ENCODE results near the gene IL10RB. TPM values are rescaled to one million over a fixed set of nuclear protein-coding genes. Genes with fewer than 3 reads are reported as not detected.

The IL10RB gene
- polyA plus RNA-seq, 1 donor: 28.7 TPM

DNA sequence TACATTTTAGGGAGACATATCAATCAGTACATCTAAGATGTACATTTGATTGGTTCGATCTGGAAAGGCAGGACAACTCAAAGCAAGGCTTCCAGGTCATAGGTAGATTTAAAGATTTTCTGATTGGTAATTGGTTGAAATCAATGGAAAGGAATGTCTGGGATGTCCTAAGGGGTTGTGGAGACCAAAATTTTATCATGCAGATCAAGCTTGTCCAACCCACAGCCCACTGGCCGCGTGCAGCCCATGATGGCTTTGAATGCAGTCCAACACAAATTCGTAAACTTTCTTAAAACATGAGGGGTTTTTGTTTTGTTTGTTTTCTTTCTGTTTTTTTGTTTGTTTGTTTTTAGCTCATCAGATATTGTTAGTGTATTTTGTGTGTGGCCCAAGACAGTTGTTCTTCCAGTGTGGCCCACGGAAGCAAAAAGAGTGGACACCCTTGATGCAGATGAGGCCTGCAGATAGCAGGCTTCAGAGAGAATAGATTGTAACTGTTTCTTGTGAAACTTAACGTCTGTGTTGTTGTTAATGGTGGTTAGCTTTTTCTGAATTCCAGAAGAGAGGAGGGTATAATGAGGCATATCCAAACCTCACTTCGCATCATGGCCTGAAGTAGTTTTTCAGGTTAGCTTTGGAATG lies 61.7 kb downstream of the IL10RB start:
- DNase-seq: no peak

DNA sequence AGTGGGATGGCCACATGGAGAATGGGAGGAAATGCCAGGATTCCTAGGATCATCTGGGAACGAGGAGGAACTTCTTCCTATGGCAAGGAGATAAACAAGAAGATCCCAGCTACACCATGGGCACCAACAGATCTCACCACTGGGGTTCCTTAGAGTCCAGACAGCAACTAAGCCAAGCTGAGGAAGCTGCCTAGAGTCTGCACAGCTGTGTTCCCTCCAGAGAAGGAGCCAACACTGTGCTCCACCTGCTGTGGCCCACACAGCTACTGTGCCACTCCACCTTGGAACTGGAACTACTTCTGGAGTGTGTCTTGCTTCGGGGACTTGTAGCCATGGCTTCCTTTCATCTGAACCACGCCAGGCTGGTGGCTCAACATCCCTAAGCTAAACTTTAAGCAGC lies 64.6 kb downstream of the IL10RB start:
- no peak for DNase-seq

DNA sequence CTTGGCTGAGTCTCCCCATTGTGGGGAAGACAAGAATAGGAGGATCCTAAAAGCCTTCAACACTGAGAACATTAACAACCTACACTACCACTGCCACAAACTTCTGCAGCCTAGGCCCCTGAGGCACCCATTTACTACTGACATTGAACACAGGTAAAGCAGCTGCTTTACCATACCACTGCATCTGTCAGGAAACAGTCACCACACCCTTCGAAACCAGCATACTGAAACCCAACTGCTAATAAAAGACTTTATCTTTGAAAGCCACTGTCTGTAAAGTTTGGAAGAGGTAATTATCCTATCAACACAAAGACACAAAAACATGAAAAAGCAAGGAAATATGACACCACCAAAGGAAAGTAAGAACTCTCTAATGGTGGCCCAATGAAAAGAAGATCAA lies 66.0 kb downstream of the IL10RB start:
- DNase-seq: no peak

DNA sequence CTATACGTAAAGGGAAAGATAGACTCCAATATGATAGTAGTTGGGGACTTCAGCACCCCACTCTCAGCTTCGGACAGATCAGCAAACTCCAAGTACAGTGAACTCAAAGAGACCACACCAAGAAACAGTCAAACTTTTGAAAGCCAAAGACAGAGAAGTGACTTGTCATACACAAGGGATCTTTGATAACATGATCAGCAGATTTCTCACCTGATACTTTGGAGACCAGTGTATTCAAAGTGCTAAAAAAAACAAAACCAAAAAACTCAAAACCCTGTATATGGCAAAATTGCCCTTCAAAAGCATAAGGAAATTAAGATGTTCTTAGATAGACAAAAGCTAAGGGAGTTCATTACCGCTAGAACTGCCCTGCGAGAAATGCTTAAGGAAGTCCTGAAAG lies 68.0 kb downstream of the IL10RB start:
- DNase-seq: no peak

DNA sequence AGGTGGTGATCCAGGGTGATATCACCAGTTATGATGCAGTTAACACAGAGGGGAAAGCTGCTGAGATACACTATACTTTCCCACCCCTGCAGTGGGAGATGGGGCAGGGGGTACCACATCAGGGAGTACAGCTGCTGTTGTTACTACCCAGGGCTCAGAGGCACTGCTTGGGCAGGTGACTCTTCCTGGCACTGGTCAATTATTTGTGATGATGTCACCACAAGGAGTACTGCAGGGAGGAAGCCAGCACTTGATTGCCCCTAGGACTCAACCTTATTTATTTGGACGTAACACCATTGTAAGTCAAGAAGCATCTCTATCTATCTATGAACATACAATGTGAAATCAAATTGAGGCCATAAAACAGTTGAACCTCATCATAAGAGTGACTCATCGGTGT lies 68.7 kb downstream of the IL10RB start:
- no peak for DNase-seq

DNA sequence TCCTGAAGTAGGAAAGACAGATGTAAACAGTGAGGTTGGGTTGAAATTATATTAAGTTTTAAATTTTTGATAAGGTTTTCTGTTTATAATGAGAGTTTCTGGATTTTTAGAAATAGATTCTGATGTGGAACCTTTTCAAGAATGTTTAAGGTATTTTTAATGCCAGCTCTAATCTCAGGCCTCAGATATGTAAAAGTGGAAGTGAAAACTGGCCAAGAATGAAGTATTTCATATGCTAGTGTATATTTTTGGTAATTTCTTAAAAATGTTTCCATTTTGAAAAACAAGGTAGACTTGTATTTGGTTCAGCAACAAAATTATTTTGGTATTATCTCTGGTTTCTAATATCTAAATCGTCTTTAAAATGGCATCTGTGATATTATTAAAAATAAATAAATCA lies 73.0 kb downstream of the IL10RB start:
- DNase-seq: no peak

DNA sequence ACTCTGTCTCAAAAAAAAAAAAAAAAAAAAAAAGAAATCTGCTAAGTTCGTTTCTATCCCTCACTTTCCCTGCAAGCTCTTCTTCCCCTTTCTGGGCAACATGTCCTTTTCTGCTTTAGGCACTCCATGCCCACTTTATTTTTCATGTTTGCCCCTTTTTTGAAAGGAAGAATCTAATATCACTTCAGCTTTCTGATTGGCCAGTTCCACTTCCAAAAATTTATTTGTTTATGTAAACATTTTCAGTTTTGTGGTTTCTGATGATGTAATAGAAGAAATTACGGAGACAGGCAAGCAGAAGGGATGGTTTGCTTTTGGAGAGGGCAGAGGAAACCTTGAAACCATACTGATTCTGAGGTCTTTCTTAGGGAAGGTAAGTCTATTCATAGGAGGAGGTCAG lies 73.8 kb downstream of the IL10RB start:
- no peak for DNase-seq

DNA sequence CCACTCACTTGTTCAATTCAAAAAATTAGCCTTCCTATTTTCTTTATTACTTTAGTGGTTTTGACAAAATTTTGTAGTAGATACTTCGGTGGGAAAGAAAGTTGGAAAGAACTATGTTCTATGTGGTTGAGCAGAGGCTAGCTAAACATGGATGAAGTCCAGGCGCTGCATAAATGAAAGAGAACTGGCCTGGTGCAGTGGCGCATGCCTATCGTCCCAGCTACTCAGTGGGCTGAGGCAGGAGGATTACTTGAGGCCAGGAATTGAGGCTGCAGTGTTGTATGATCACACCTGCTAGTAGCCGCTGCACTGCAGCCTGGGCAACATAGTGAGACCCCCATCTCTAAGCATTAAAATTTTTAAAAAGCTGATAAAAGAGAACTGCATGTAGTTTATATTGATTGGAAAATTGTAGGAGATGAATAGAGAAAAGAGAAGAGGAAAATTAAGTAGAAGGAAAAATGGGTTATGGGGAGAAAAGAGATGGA lies 79.6 kb downstream of the IL10RB start:
- DNase-seq: no peak

Other genes with a start within 250 kb of the IL10RB start
- gene OLIG2, start 240.4 kb upstream of the IL10RB start, polyA plus RNA-seq (ENCODE audit: insufficient read length): not detected
- 0.15 TPM for gene OLIG1, start 196.2 kb upstream of the IL10RB start, polyA plus RNA-seq (ENCODE audit: insufficient read length)
- gene IFNAR2, start 36.4 kb upstream of the IL10RB start, polyA plus RNA-seq (ENCODE audit: insufficient read length): 24.8 TPM
- 38.1 TPM for gene IFNAR1, start 58.6 kb downstream of the IL10RB start, polyA plus RNA-seq (ENCODE audit: insufficient read length)
- 82.2 TPM for gene IFNGR2, start 137.0 kb downstream of the IL10RB start, polyA plus RNA-seq (ENCODE audit: insufficient read length)
- gene TMEM50B, start 213.6 kb downstream of the IL10RB start, polyA plus RNA-seq (ENCODE audit: insufficient read length): 60.5 TPM
- 6.1 TPM for gene DNAJC28, start 225.3 kb downstream of the IL10RB start, polyA plus RNA-seq (ENCODE audit: insufficient read length)

Data from left kidney (tissue), 2 donors.